Panc1 (cell line): ENCODE measurements around the gene ARHGEF12. TPM values are rescaled to one million over a fixed set of nuclear protein-coding genes. Genes with fewer than 3 reads are reported as not detected.

Experiments
- ATAC-seq: fragments of 200-7000 bp; cut with Tn5 transposase; 2 replicates; pipeline ENCODE4 v1.9.1; 2020; ENCODE audit warnings: mild to moderate bottlenecking, moderate library complexity
- BruUV-seq: library from RNA; stranded (reverse); fragments of 400-500 nt; replicated peaks from 2 replicates; lab custom pipeline; 2021; lab: Mats Ljungman, UMichigan
- CTCF ChIA-PET: fragments of 300-600 bp; sonication (Branson Sonifier 250); formaldehyde crosslinking; loops from one replicate; lab custom pipeline; 2022; ENCODE audit warnings: antibody characterized with exemption; lab: Charles Lee
- POLR2A ChIA-PET: fragments of 300-600 bp; sonication (Branson Sonifier 250); formaldehyde crosslinking; loops from one replicate; lab custom pipeline; 2022; ENCODE audit warnings: antibody characterized with exemption; lab: Charles Lee
- DNase-seq: peaks from one replicate; pipeline ENCODE4 v3.0.0-alpha.2; 2010; ENCODE audit warnings: low read depth, low spot score
- H3K27ac ChIP-seq: 2 replicates; pipeline ENCODE4 v1.5.1; 2011; ENCODE audit warnings: mild to moderate bottlenecking, low read length, inconsistent platforms
- H3K27me3 ChIP-seq: fragments of 200-500 bp; sonication (Bioruptor generic); 2 replicates; pipeline ENCODE4 v1.6.0; 2014; ENCODE audit warnings: low read length, inconsistent platforms; ENCODE audit not compliant: control insufficient read depth, insufficient read depth
- H3K36me3 ChIP-seq: fragments of 200-500 bp; sonication (Bioruptor generic); 2 replicates; pipeline ENCODE4 v1.5.1; 2014; ENCODE audit warnings: inconsistent platforms, mild to moderate bottlenecking, low read length, moderate library complexity; ENCODE audit not compliant: control insufficient read depth, insufficient read depth
- H3K4me1 ChIP-seq: 2 replicates; pipeline ENCODE4 v1.5.1; 2011; ENCODE audit warnings: inconsistent platforms, mild to moderate bottlenecking, low read length, moderate library complexity; ENCODE audit not compliant: control insufficient read depth, insufficient read depth
- H3K4me3 ChIP-seq, 2 experiments: 2 replicates each; pipeline ENCODE4 v1.5.1; 2011 to 2012; ENCODE audit warnings: low read depth in 2 of 2, low read length in 2 of 2, mild to moderate bottlenecking in 2 of 2, inconsistent platforms in 1 of 2, moderate library complexity in 1 of 2
- H3K9me3 ChIP-seq: fragments of 200-500 bp; sonication (Bioruptor generic); 2 replicates; pipeline ENCODE4 v1.5.1; 2014; ENCODE audit warnings: low read depth, mild to moderate bottlenecking, inconsistent platforms, low read length, moderate library complexity; ENCODE audit not compliant: control insufficient read depth, insufficient read depth
- CTCF ChIP-seq: fragments of 450-650 bp; IDR thresholded peaks from 2 replicates; pipeline ENCODE4 v1.5.1; 2017; ENCODE audit warnings: mild to moderate bottlenecking
- POLR2AphosphoS5 ChIP-seq: IDR thresholded peaks from 2 replicates; pipeline ENCODE4 v1.6.1; 2012; ENCODE audit warnings: mild to moderate bottlenecking, low read depth, low read length, moderate library complexity
- REST ChIP-seq, 2 experiments: IDR thresholded peaks; 2 replicates each; pipeline ENCODE4 v1.6.1; 2011 to 2012; ENCODE audit warnings: low read depth in 2 of 2, control low read depth in 1 of 2, low read length in 1 of 2, mild to moderate bottlenecking in 1 of 2, moderate library complexity in 1 of 2; ENCODE audit not compliant: insufficient read depth in 1 of 2
- SIN3A ChIP-seq: IDR thresholded peaks from 2 replicates; pipeline ENCODE4 v1.6.1; 2012; ENCODE audit warnings: low read depth, mild to moderate bottlenecking, low read length, moderate library complexity, borderline replicate concordance; ENCODE audit not compliant: insufficient read depth
- TCF7L2 ChIP-seq: IDR thresholded peaks from 2 replicates; pipeline ENCODE4 v1.6.1; 2011; ENCODE audit warnings: mild to moderate bottlenecking, low read depth, low read length, inconsistent platforms
- in situ Hi-C: cut with HindIII; loops from 2 replicates; pipeline ENCODE4 v1.10.0; 2016; ENCODE audit warnings: low sequenced_read_pairs, low pct_unique_long_range_greater_than_20kb
- intact Hi-C: fragments of 100-400 bp; cut with micrococcal nuclease; formaldehyde crosslinking; loops from one replicate; pipeline ENCODE4 v1.10.0; 2022; ENCODE audit not compliant: unreplicated experiment
- total RNA-seq: library from RNA; stranded (reverse); gene quantifications from one replicate; pipeline ENCODE4 v1.2.1, GENCODE V29; 2021; ENCODE audit not compliant: unreplicated experiment

The ARHGEF12 gene
- total RNA-seq, 1 experiment from 2014 or later: 182 TPM

- no peak overlapping the region for H3K4me3 ChIP-seq
- H3K4me1 ChIP-seq: peaks cover 4% of the 10 kb centered on the region; the same call in 1 of the 2 replicates
- ChIA-PET POLR2A (no interaction called here), CTCF (no interaction called here)
- intact Hi-C loops (no loop called here), in situ Hi-C loops (no loop called here)
- TF ChIP-seq SIN3A (no peak), POLR2AphosphoS5 (no peak), TCF7L2 (no peak), REST (IDR thresholded peaks at IDR 0.05; ENCODE audit: insufficient read depth in 1 of 2, low read depth in 2 of 2, low read length in 1 of 2) (no peak), CTCF (no peak)
- no peaks in the 10 kb centered on the region for H3K27me3 ChIP-seq
- no TSS peak for BruUV-seq
- H3K27ac ChIP-seq: no peak overlapping the region
- peaks cover 14% of the 10 kb centered on the region; the same call in 1 of the 2 replicates for H3K9me3 ChIP-seq
- DNase-seq (no peak), ATAC-seq (no peak)
- H3K36me3 ChIP-seq: no peaks in the 10 kb centered on the region
Observed at GRCh38 chr11:120378474-120378873, 42.3 kb downstream of the ARHGEF12 start.

- TF ChIP-seq TCF7L2 (no peak), POLR2AphosphoS5 (no peak), REST (IDR thresholded peaks at IDR 0.05; ENCODE audit: insufficient read depth in 1 of 2, low read depth in 2 of 2, low read length in 1 of 2) (no peak), SIN3A (no peak), CTCF (no peak)
- H3K36me3 ChIP-seq: no peaks in the 10 kb centered on the region
- H3K27me3 ChIP-seq: no peaks in the 10 kb centered on the region
- H3K27ac ChIP-seq: no peak overlapping the region
- intact Hi-C loops (no loop called here), in situ Hi-C loops (no loop called here)
- peaks cover 15% of the 10 kb centered on the region; the same call in 1 of the 2 replicates for H3K9me3 ChIP-seq
- no TSS peak for BruUV-seq
- no peak for ATAC-seq
- DNase-seq: no peak
- H3K4me3 ChIP-seq: no peak overlapping the region
- peaks cover 23% of the 10 kb centered on the region for H3K4me1 ChIP-seq
- ChIA-PET CTCF (interaction anchor here (0.6 kb wide), 1 partner anchor 152 kb away, joined by 3 read pairs; no protein-coding TSS in a partner anchor), POLR2A (no interaction called here)
Observed at GRCh38 chr11:120381401-120381800, 45.2 kb downstream of the ARHGEF12 start.
